HEK293T (cell line): ENCODE results near the gene CKS1B.

Source experiments
- CTCF ChIA-PET: fragments of 350-600 bp; formaldehyde crosslinking; extraction: SDS; loops from one replicate; lab custom pipeline; 2021; ENCODE audit warnings: antibody characterized with exemption, inconsistent platforms; lab: Yijun Ruan, JAX
- POLR2A ChIA-PET: fragments of 350-600 bp; formaldehyde crosslinking; extraction: SDS; loops from one replicate; lab custom pipeline; 2020; ENCODE audit warnings: antibody characterized with exemption, inconsistent platforms; lab: Yijun Ruan, JAX
- DNase-seq: peaks from one replicate; pipeline ENCODE4 v3.0.0; 2012; ENCODE audit warnings: mixed read lengths; ENCODE audit errors: extremely low spot score
- ARNT ChIP-seq: fragments of 450-650 bp; IDR thresholded peaks from 2 replicates; pipeline ENCODE4 v1.6.1; 2017; ENCODE audit warnings: mild to moderate bottlenecking
- BHLHE40 ChIP-seq: fragments of 450-650 bp; IDR thresholded peaks from 2 replicates; pipeline ENCODE4 v1.6.1; 2016; ENCODE audit warnings: mild to moderate bottlenecking, moderate library complexity, borderline replicate concordance
- ELF4 ChIP-seq: fragments of 450-650 bp; IDR thresholded peaks from 2 replicates; pipeline ENCODE4 v1.6.1; 2017; ENCODE audit warnings: antibody characterized with exemption
- FOXA1 ChIP-seq: fragments of 450-650 bp; IDR thresholded peaks from 2 replicates; pipeline ENCODE4 v1.6.1; 2016; ENCODE audit warnings: mild to moderate bottlenecking
- FOXK2 ChIP-seq: fragments of 450-650 bp; IDR thresholded peaks from 2 replicates; pipeline ENCODE4 v1.6.1; 2016; ENCODE audit warnings: mild to moderate bottlenecking
- FOXM1 ChIP-seq: fragments of 450-650 bp; IDR thresholded peaks from 2 replicates; pipeline ENCODE4 v1.6.1; 2017; ENCODE audit warnings: mild to moderate bottlenecking, borderline replicate concordance
- HDGF ChIP-seq: fragments of 450-650 bp; IDR thresholded peaks from 2 replicates; pipeline ENCODE4 v1.6.1; 2017; ENCODE audit warnings: antibody characterized with exemption, borderline replicate concordance
- L3MBTL2 ChIP-seq: fragments of 450-650 bp; conservative IDR thresholded peaks from 2 replicates; pipeline ENCODE4 v1.6.1; 2016; ENCODE audit warnings: mild to moderate bottlenecking
- LEF1 ChIP-seq: fragments of 450-650 bp; IDR thresholded peaks from 2 replicates; pipeline ENCODE4 v1.6.1; 2017; ENCODE audit warnings: mild to moderate bottlenecking, borderline replicate concordance
- NFRKB ChIP-seq: fragments of 450-650 bp; IDR thresholded peaks from 2 replicates; pipeline ENCODE4 v1.6.1; 2016; ENCODE audit warnings: mild to moderate bottlenecking, moderate library complexity
- PKNOX1 ChIP-seq: fragments of 450-650 bp; IDR thresholded peaks from 2 replicates; pipeline ENCODE4 v1.6.1; 2016
- SP1 ChIP-seq: fragments of 450-650 bp; IDR thresholded peaks from 2 replicates; pipeline ENCODE4 v1.6.1; 2017
- SUZ12 ChIP-seq: fragments of 450-650 bp; IDR thresholded peaks from 2 replicates; pipeline ENCODE4 v1.6.1; 2016; ENCODE audit warnings: mild to moderate bottlenecking
- TARDBP ChIP-seq: fragments of 450-650 bp; IDR thresholded peaks from 2 replicates; pipeline ENCODE4 v1.6.1; 2016
- ZNF384 ChIP-seq: fragments of 450-650 bp; IDR thresholded peaks from 2 replicates; pipeline ENCODE4 v1.6.1; 2016

Gene CKS1B

GRCh38 chr1:154944401-154945159 is 29.9 kb upstream of the CKS1B start:
- ChIA-PET POLR2A (interaction anchor here (0.9 to 1.9 kb wide), 5 partner anchors 8 to 242 kb away, joined by 3 to 5 read pairs (median 3); partner anchors contain the start of genes PBXIP1, PMVK and PYGO2), CTCF (interaction anchor here (0.6 to 1.6 kb wide), 10 partner anchors 11 to 385 kb away, joined by 3 to 7 read pairs (median 3); no protein-coding TSS in a partner anchor)
- no peak for DNase-seq
- TF ChIP-seq ZNF384 = no peak
- no peak for TF ChIP-seq FOXM1

GRCh38 chr1:154945160-154945961 is 29.1 kb upstream of the CKS1B start:
- DNase-seq = no peak
- no peak for TF ChIP-seq SP1
- no peak for TF ChIP-seq FOXM1
- TF ChIP-seq ZNF384 = no peak
- CTCF ChIA-PET = interaction anchor here (0.7 to 1.6 kb wide), 5 partner anchors 11 to 386 kb away, joined by 3 to 5 read pairs (median 3); partner anchors contain the start of gene PBXIP1
- POLR2A ChIA-PET = interaction anchor here (1.0 to 1.9 kb wide), 5 partner anchors 9 to 243 kb away, joined by 3 to 9 read pairs (median 5); partner anchors contain the start of genes PBXIP1 and PMVK

- no peak for DNase-seq
- TF ChIP-seq PKNOX1 (no peak), L3MBTL2 (no peak), SUZ12 (no peak), ELF4 (no peak), ARNT (no peak)
- ChIA-PET CTCF (interaction anchor here (0.7 to 1.6 kb wide), 5 partner anchors 10 to 387 kb away, joined by 3 to 5 read pairs (median 3); partner anchors contain the start of gene PBXIP1), POLR2A (interaction anchor here (1.2 to 1.9 kb wide), 4 partner anchors 10 to 244 kb away, joined by 3 to 9 read pairs (median 6); partner anchors contain the start of genes PBXIP1 and PMVK)
These were observed 28.3 kb upstream of the CKS1B start for GRCh38 chr1:154945962-154946850.

GRCh38 chr1:154948079-154948478 is 26.4 kb upstream of the CKS1B start:
- TF ChIP-seq BHLHE40 (no peak), LEF1 (no peak)
- CTCF ChIA-PET = no interaction called here
- DNase-seq = no peak
- POLR2A ChIA-PET = interaction anchor here (1.6 kb wide), 1 partner anchor 12 kb away, joined by 8 read pairs; the partner anchor contains the start of gene PMVK

- DNase-seq = no peak
- ChIA-PET POLR2A (interaction anchor here (1.2 to 2.8 kb wide), 3 partner anchors 9 to 19 kb away, joined by 3 to 9 read pairs (median 3); partner anchors contain the start of genes PMVK, PYGO2 and SHC1), CTCF (interaction anchor here (0.8 kb wide), 1 partner anchor 12 kb away, joined by 4 read pairs; no protein-coding TSS in a partner anchor)
- TF ChIP-seq HDGF = no peak
- no peak for TF ChIP-seq FOXM1
- no peak for TF ChIP-seq SP1
- TF ChIP-seq PKNOX1 = no peak
- no peak for TF ChIP-seq TARDBP
- no peak for TF ChIP-seq SUZ12
- TF ChIP-seq FOXK2 = no peak
These were observed 22.4 kb upstream of the CKS1B start for GRCh38 chr1:154951901-154952657.

GRCh38 chr1:154952664-154953063 is 21.8 kb upstream of the CKS1B start:
- ChIA-PET POLR2A (interaction anchor here (1.4 to 2.8 kb wide), 2 partner anchors 9 to 18 kb away, joined by 3 to 9 read pairs; partner anchors contain the start of genes PYGO2 and SHC1), CTCF (no interaction called here)
- DNase-seq = no peak
- TF ChIP-seq NFRKB (no peak), ARNT (no peak), FOXA1 (no peak)
